Camera-type eye (tissue), 1 donor: Measurements from ENCODE around the gene DNAH5. TPM values are rescaled to one million over a fixed set of nuclear protein-coding genes. Genes with fewer than 3 reads are reported as not detected.

ENCODE experiments used
- total RNA-seq: library from RNA; depleted of rRNA; stranded (reverse); fragments of >200 nt; gene quantifications from one replicate; pipeline ENCODE4 v1.2.3, GENCODE V29; 2014

Gene DNAH5, protein sequence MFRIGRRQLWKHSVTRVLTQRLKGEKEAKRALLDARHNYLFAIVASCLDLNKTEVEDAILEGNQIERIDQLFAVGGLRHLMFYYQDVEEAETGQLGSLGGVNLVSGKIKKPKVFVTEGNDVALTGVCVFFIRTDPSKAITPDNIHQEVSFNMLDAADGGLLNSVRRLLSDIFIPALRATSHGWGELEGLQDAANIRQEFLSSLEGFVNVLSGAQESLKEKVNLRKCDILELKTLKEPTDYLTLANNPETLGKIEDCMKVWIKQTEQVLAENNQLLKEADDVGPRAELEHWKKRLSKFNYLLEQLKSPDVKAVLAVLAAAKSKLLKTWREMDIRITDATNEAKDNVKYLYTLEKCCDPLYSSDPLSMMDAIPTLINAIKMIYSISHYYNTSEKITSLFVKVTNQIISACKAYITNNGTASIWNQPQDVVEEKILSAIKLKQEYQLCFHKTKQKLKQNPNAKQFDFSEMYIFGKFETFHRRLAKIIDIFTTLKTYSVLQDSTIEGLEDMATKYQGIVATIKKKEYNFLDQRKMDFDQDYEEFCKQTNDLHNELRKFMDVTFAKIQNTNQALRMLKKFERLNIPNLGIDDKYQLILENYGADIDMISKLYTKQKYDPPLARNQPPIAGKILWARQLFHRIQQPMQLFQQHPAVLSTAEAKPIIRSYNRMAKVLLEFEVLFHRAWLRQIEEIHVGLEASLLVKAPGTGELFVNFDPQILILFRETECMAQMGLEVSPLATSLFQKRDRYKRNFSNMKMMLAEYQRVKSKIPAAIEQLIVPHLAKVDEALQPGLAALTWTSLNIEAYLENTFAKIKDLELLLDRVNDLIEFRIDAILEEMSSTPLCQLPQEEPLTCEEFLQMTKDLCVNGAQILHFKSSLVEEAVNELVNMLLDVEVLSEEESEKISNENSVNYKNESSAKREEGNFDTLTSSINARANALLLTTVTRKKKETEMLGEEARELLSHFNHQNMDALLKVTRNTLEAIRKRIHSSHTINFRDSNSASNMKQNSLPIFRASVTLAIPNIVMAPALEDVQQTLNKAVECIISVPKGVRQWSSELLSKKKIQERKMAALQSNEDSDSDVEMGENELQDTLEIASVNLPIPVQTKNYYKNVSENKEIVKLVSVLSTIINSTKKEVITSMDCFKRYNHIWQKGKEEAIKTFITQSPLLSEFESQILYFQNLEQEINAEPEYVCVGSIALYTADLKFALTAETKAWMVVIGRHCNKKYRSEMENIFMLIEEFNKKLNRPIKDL (N-terminal part only)
- total RNA-seq: 0.49 TPM

DNA sequence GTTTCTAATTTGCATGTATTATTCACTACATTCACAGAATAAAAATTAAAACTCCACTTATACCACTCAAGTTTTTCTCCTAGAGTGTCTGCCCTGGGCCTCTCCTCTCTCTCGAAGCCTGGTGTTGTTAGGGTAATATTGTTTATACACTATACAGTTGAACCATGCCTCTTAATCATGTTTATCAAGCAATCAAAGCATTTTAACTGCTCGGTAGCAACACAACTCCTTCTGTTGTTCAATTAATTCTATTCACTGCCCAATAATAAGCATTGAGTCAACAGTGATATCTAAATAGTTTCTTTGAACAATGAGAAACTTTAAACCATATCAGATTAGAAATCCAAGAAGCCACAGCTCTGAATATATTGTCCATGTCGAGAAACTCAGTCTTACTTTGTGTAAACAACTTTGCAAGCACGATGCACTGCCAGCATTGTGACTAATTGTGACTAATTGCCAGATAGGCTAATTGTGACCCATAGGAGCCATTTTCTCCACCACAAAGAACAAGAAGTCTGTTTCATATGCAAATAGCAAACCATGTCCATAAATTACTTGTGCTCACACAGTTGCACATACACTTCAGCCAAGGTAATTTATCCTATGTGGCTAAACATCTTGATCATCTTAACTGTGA, at the start of gene DNAH5:
TSS of gene DNAH5 (minus strand) at position 129 of the 640 bp plus-strand sequence. CDS start 250 bp downstream, outside the sequence.

Other genes with a start within 250 kb of the DNAH5 start
- 330 TPM for gene TRIO, start 198.7 kb upstream of the DNAH5 start, total RNA-seq